Neural progenitor cell (in vitro differentiated cells): ENCODE data around the gene CHP2. TPM values are rescaled to one million over a fixed set of nuclear protein-coding genes. Genes with fewer than 3 reads are reported as not detected.

Experiments
- DNase-seq: peaks from one replicate; pipeline ENCODE4 v3.0.0-alpha.2; 2016; ENCODE audit warnings: low spot score
- H2AFZ ChIP-seq: fragments of 200-600 bp; sonication (generic); replicated peaks from 2 replicates; pipeline ENCODE4 v1.6.1; 2016; ENCODE audit warnings: antibody characterized with exemption
- H3F3A ChIP-seq: fragments of 200-600 bp; sonication (generic); 2 replicates; pipeline ENCODE4 v1.6.1; 2016; ENCODE audit warnings: antibody characterized with exemption, low read depth
- H3K27ac ChIP-seq: fragments of 200-600 bp; sonication (generic); 2 replicates; pipeline ENCODE4 v1.5.1; 2016; ENCODE audit warnings: mild to moderate bottlenecking
- H3K27me3 ChIP-seq: fragments of 200-600 bp; sonication (generic); 2 replicates; pipeline ENCODE4 v1.6.1; 2016; ENCODE audit warnings: mild to moderate bottlenecking, moderate library complexity
- H3K36me3 ChIP-seq: fragments of 200-600 bp; sonication (generic); 2 replicates; pipeline ENCODE4 v1.5.1; 2016
- H3K4me1 ChIP-seq: fragments of 200-600 bp; sonication (generic); 2 replicates; pipeline ENCODE4 v1.6.1; 2016; ENCODE audit warnings: mixed run types
- H3K4me2 ChIP-seq: fragments of 200-600 bp; sonication (generic); 2 replicates; pipeline ENCODE4 v1.6.1; 2016
- H3K4me3 ChIP-seq: fragments of 200-600 bp; sonication (generic); 2 replicates; pipeline ENCODE4 v1.5.1; 2016
- H3K79me2 ChIP-seq: fragments of 200-600 bp; sonication (generic); 2 replicates; pipeline ENCODE4 v1.6.1; 2016; ENCODE audit warnings: low read depth
- H3K9ac ChIP-seq: fragments of 200-600 bp; sonication (generic); 2 replicates; pipeline ENCODE4 v1.6.1; 2016
- H3K9me3 ChIP-seq: fragments of 200-600 bp; sonication (generic); 2 replicates; pipeline ENCODE4 v1.5.1; 2016; ENCODE audit warnings: low read depth
- H4K20me1 ChIP-seq: fragments of 200-600 bp; sonication (generic); 2 replicates; pipeline ENCODE4 v1.6.1; 2016; ENCODE audit warnings: low read depth
- H3K27ac Mint-ChIP-seq: 3 replicates; pipeline ENCODE4 v1.8.0; 2021; ENCODE audit warnings: mixed read lengths
- H3K27me3 Mint-ChIP-seq: 2 replicates; pipeline ENCODE4 v1.8.0; 2022; ENCODE audit warnings: low read depth, mild to moderate bottlenecking, inconsistent platforms, moderate library complexity, mixed read lengths; ENCODE audit not compliant: insufficient read depth
- H3K36me3 Mint-ChIP-seq: 3 replicates; pipeline ENCODE4 v1.8.0; 2021; ENCODE audit warnings: mixed read lengths
- H3K4me1 Mint-ChIP-seq: 3 replicates; pipeline ENCODE4 v1.8.0; 2021; ENCODE audit warnings: mixed read lengths
- H3K4me3 Mint-ChIP-seq: 3 replicates; pipeline ENCODE4 v1.8.0; 2021; ENCODE audit warnings: mild to moderate bottlenecking, moderate library complexity, mixed read lengths
- H3K9me3 Mint-ChIP-seq: 3 replicates; pipeline ENCODE4 v1.8.0; 2020; ENCODE audit warnings: mixed read lengths
- EZH2 ChIP-seq: fragments of 200-600 bp; sonication (generic); IDR thresholded peaks from 2 replicates; pipeline ENCODE4 v1.6.1; 2017; ENCODE audit warnings: antibody characterized with exemption, mild to moderate bottlenecking, moderate library complexity
- EZH2phosphoT487 ChIP-seq: fragments of 200-600 bp; sonication (generic); IDR thresholded peaks from 2 replicates; pipeline ENCODE4 v1.6.1; 2017; ENCODE audit warnings: antibody characterized with exemption
- total RNA-seq: library from RNA; depleted of rRNA; stranded (reverse); fragments of >200 nt; gene quantifications from 2 replicates; pipeline ENCODE4 v1.2.3, GENCODE V29; 2015; ENCODE audit warnings: low replicate concordance
- TF ChIP-seq, protein P1 (sequence below): fragments of 200-600 bp; sonication (generic); IDR thresholded peaks from 2 replicates; pipeline ENCODE4 v1.5.1; 2017; ENCODE audit warnings: antibody characterized with exemption, mild to moderate bottlenecking

Gene CHP2
- 0.13 and 0.46 TPM in 2 replicates for total RNA-seq

DNA sequence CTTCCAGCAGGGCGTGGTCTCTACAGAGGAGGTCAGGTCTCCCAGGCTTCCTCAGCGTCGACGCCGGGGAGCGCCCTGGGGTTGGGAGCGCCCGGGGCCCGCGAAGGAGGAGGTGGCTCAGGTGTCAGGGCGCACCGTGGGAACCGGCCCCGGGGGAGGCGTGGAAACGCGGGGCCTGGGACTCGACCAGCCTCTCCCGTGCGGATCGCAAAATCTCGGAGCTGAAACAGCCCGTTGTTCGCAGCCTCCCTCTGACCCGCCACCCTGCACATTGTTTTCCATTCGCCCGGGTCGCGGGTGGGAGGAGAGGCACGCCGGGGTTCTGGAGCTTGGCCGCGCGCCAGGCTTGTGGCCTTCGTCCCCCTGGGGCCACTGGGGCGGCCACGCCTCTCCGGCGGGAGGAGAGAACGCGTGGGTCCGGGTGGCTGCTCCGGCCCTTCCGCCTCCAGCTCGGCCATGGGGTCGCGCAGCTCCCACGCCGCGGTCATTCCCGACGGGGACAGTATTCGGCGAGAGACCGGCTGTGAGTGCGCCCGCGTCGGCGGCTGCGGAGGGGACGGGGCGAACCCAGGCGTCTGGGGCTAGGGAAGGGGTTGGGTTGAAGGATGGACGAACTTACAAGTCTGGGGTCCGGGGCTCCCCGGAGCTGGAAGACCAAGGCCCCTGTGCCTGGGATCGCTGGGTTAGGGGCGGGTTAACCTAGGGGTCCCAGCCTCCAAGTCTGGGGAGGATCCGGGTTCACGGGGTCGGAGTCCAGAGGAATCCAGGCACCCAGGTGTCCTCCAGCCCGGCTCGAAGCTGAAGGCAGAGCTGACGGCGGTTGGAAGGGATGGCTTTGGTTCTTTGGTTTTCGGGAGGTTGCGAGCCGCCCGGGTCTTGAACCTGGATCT is at the start of gene CHP2:
CHP2 (plus strand) TSS at position 433 of the 890 bp plus-strand sequence; CDS start at position 457, 24 bp downstream.
- no peak for TF ChIP-seq EZH2
- TF ChIP-seq, protein P1, sequence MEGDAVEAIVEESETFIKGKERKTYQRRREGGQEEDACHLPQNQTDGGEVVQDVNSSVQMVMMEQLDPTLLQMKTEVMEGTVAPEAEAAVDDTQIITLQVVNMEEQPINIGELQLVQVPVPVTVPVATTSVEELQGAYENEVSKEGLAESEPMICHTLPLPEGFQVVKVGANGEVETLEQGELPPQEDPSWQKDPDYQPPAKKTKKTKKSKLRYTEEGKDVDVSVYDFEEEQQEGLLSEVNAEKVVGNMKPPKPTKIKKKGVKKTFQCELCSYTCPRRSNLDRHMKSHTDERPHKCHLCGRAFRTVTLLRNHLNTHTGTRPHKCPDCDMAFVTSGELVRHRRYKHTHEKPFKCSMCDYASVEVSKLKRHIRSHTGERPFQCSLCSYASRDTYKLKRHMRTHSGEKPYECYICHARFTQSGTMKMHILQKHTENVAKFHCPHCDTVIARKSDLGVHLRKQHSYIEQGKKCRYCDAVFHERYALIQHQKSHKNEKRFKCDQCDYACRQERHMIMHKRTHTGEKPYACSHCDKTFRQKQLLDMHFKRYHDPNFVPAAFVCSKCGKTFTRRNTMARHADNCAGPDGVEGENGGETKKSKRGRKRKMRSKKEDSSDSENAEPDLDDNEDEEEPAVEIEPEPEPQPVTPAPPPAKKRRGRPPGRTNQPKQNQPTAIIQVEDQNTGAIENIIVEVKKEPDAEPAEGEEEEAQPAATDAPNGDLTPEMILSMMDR, result no peak
- no peak for TF ChIP-seq EZH2phosphoT487

DNA sequence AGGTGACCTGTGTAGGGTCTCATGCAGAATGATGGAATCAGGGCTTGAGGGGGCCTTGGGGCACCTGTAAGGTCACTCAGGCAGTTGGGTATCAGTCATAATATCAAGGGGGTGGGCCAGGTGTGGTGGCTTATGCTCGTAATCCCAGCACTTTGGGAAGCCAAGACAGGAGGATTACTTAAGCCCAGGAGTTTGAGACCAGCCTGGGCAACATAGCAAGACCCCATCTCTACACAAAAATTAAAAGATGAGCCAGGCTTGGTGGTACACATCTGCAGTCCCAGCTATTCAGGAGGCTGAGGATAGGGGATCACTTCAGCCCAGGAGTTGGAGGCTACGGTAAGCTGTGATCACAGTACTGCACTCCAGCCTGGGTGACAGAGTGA is 49.3 kb upstream of the CHP2 start:
- no peaks in the 10 kb centered on the region for H4K20me1 ChIP-seq
- H3F3A ChIP-seq, result peaks cover under 1% of the 10 kb centered on the region
- no peak overlapping the region for H3K4me3 Mint-ChIP-seq
- no peaks in the 10 kb centered on the region for H3K36me3 Mint-ChIP-seq
- no peak overlapping the region for H3K27ac Mint-ChIP-seq
- peaks cover 10% of the 10 kb centered on the region for H3K27me3 Mint-ChIP-seq
- H3K4me2 ChIP-seq, result no peak overlapping the region
- H3K4me1 Mint-ChIP-seq, result peaks cover 3% of the 10 kb centered on the region
- peaks cover 12% of the 10 kb centered on the region for H3K9me3 Mint-ChIP-seq
- no peaks in the 10 kb centered on the region for H3K79me2 ChIP-seq
- H3K36me3 ChIP-seq, result no peaks in the 10 kb centered on the region
- H3K4me1 ChIP-seq, result peaks cover 4% of the 10 kb centered on the region
- DNase-seq, result no peak
- H3K9ac ChIP-seq, result no peak overlapping the region
- H3K4me3 ChIP-seq, result no peak overlapping the region
- H2AFZ ChIP-seq, result no peak overlapping the region
- no peaks in the 10 kb centered on the region for H3K27me3 ChIP-seq
- H3K27ac ChIP-seq, result no peak overlapping the region
- TF ChIP-seq EZH2phosphoT487 (no peak), EZH2 (no peak)
- TF ChIP-seq, protein P1, result no peak
- no peaks in the 10 kb centered on the region for H3K9me3 ChIP-seq

More for the DNA sequence above, at the start of gene CHP2:
- Histone ChIP-seq H3F3A (no peaks in the 10 kb centered on the region), H3K9me3 (no peaks in the 10 kb centered on the region), H3K9ac (no peak within 1 kb of the TSS), H3K36me3 (no peaks in the 10 kb centered on the region), H2AFZ (no peak within 1 kb of the TSS), H3K27ac (no peak within 1 kb of the TSS), H3K27me3 (peaks cover 26% of the 10 kb centered on the region), H3K4me1 (peaks cover 9% of the 10 kb centered on the region), H3K4me3 (peak within 1 kb of the TSS; percentile 45), H3K4me2 (peak within 1 kb of the TSS; percentile 78), H3K79me2 (no peaks in the 10 kb centered on the region), H4K20me1 (no peaks in the 10 kb centered on the region)
- Mint-ChIP-seq H3K9me3 (peaks cover 10% of the 10 kb centered on the region), H3K27me3 (peaks cover 45% of the 10 kb centered on the region), H3K36me3 (no peaks in the 10 kb centered on the region), H3K27ac (no peak within 1 kb of the TSS), H3K4me3 (no peak within 1 kb of the TSS), H3K4me1 (no peaks in the 10 kb centered on the region)
- DNase-seq, result peak; percentile 23

DNA sequence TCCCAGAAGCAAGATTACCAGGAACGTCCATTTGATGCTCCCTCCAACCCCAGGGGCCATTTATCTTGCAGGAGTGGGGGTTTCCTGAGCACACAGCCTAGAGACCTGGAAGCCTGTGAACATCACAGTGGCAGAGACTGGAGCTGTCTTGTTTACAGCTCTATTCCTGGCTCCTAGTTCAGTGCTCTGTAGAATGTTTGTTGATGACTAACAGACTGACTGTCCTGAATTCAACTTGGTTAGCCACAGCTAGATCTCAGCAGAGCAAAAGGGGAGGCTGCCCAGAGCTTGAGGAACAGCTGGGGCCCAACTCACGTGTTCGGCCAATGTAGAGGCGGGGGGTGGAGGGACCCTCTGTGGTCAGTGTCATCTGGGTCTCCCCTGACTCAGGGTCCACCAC is 48.4 kb upstream of the CHP2 start:
- H3K9me3 Mint-ChIP-seq, result peaks cover 14% of the 10 kb centered on the region
- Histone ChIP-seq H4K20me1 (no peaks in the 10 kb centered on the region), H3K4me2 (no peak overlapping the region), H3K36me3 (no peaks in the 10 kb centered on the region), H3K4me3 (no peak overlapping the region), H3K27me3 (no peaks in the 10 kb centered on the region), H3K9me3 (no peaks in the 10 kb centered on the region), H3K4me1 (no peaks in the 10 kb centered on the region), H2AFZ (no peak overlapping the region), H3K79me2 (no peaks in the 10 kb centered on the region), H3K27ac (no peak overlapping the region), H3F3A (no peaks in the 10 kb centered on the region), H3K9ac (no peak overlapping the region)
- H3K27ac Mint-ChIP-seq, result no peak overlapping the region
- no peak for DNase-seq
- no peak overlapping the region for H3K4me3 Mint-ChIP-seq
- H3K4me1 Mint-ChIP-seq, result no peaks in the 10 kb centered on the region
- peaks cover 15% of the 10 kb centered on the region for H3K27me3 Mint-ChIP-seq
- TF ChIP-seq EZH2 (no peak), EZH2phosphoT487 (no peak)
- TF ChIP-seq, protein P1, result no peak
- no peaks in the 10 kb centered on the region for H3K36me3 Mint-ChIP-seq
